DOHH2 (cell line): Measurements from ENCODE around the gene MB.

Experiments used
- H3F3A ChIP-seq: fragments of 200-600 bp; sonication (generic), shearing (Covaris generic); 2 replicates; pipeline ENCODE4 v1.6.0; 2016; ENCODE audit warnings: antibody characterized with exemption, mild to moderate bottlenecking; ENCODE audit not compliant: control insufficient read depth, insufficient read depth
- H3K27ac ChIP-seq: fragments of 200-600 bp; sonication (generic); 2 replicates; pipeline ENCODE4 v1.5.1; 2014; ENCODE audit warnings: low read depth, mild to moderate bottlenecking, low read length, moderate library complexity
- H3K27me3 ChIP-seq: fragments of 200-600 bp; sonication (generic); 2 replicates; pipeline ENCODE4 v1.6.1; 2014; ENCODE audit warnings: mild to moderate bottlenecking, low read length, mixed read lengths; ENCODE audit not compliant: control insufficient read depth
- H3K36me3 ChIP-seq: fragments of 200-600 bp; sonication (generic); 2 replicates; pipeline ENCODE4 v1.6.1; 2014; ENCODE audit warnings: mild to moderate bottlenecking, low read length, moderate library complexity, mixed read lengths; ENCODE audit not compliant: control insufficient read depth
- H3K4me1 ChIP-seq: fragments of 200-600 bp; sonication (generic); 2 replicates; pipeline ENCODE4 v1.6.1; 2014; ENCODE audit warnings: mild to moderate bottlenecking, low read length, mixed read lengths; ENCODE audit not compliant: control insufficient read depth
- H3K4me2 ChIP-seq: fragments of 200-600 bp; sonication (generic); 2 replicates; pipeline ENCODE4 v1.6.0; 2014; ENCODE audit warnings: mild to moderate bottlenecking, low read length, moderate library complexity
- H3K4me3 ChIP-seq: fragments of 200-600 bp; sonication (generic); 2 replicates; pipeline ENCODE4 v1.5.1; 2014; ENCODE audit warnings: mild to moderate bottlenecking, low read length, mixed read lengths
- H3K79me2 ChIP-seq: fragments of 200-600 bp; sonication (generic); 2 replicates; pipeline ENCODE4 v1.6.1; 2014; ENCODE audit warnings: mild to moderate bottlenecking, low read length, mixed read lengths; ENCODE audit not compliant: control insufficient read depth
- H3K9me2 ChIP-seq: fragments of 200-600 bp; sonication (generic); replicated peaks from 2 replicates; pipeline ENCODE4 v1.6.1; 2014; ENCODE audit warnings: mild to moderate bottlenecking, low read length, mixed read lengths; ENCODE audit not compliant: control insufficient read depth
- H3K9me3 ChIP-seq: fragments of 200-600 bp; sonication (generic); 2 replicates; pipeline ENCODE4 v1.6.1; 2014; ENCODE audit warnings: antibody characterized with exemption, low read length, mixed read lengths; ENCODE audit not compliant: control insufficient read depth, insufficient read depth
- H4K20me1 ChIP-seq: fragments of 200-600 bp; sonication (generic); 2 replicates; pipeline ENCODE4 v1.6.0; 2014; ENCODE audit warnings: low read depth, mild to moderate bottlenecking, antibody characterized with exemption, low read length, moderate library complexity; ENCODE audit not compliant: control insufficient read depth, insufficient read depth
- CTCF ChIP-seq: fragments of 200-600 bp; sonication (generic); IDR thresholded peaks from one replicate; pipeline ENCODE4 v1.5.1; 2014; ENCODE audit warnings: antibody characterized with exemption, mild to moderate bottlenecking, low read depth, low read length; ENCODE audit not compliant: poor library complexity, severe bottlenecking
- EZH2phosphoT487 ChIP-seq: fragments of 200-600 bp; sonication (generic); IDR thresholded peaks from 2 replicates; pipeline ENCODE4 v1.6.1; 2017; ENCODE audit warnings: borderline replicate concordance, mild to moderate bottlenecking, antibody characterized with exemption, low read length, moderate library complexity, mixed read lengths

The MB gene

GRCh38 chr22:35567351-35568141, 49.6 kb downstream of the MB start:
- no peaks in the 10 kb centered on the region for H3F3A ChIP-seq
- no peaks in the 10 kb centered on the region for H3K36me3 ChIP-seq
- no peaks in the 10 kb centered on the region for H3K79me2 ChIP-seq

GRCh38 chr22:35564975-35565867, 51.9 kb downstream of the MB start:
- Histone ChIP-seq H3F3A (no peaks in the 10 kb centered on the region), H3K36me3 (no peaks in the 10 kb centered on the region), H3K27ac (no peak overlapping the region), H3K4me3 (no peak overlapping the region), H3K79me2 (no peaks in the 10 kb centered on the region), H3K4me1 (no peaks in the 10 kb centered on the region), H4K20me1 (no peaks in the 10 kb centered on the region), H3K9me2 (no peaks in the 10 kb centered on the region), H3K4me2 (no peak overlapping the region), H3K27me3 (peaks cover 9% of the 10 kb centered on the region), H3K9me3 (no peaks in the 10 kb centered on the region)
- TF ChIP-seq CTCF (no peak), EZH2phosphoT487 (no peak)

More at GRCh38 chr22:35567351-35568141, 49.6 kb downstream of the MB start:
- Histone ChIP-seq H3K27me3 (peaks cover 4% of the 10 kb centered on the region; the same call in 1 of the 2 replicates), H3K4me2 (no peak overlapping the region), H3K9me2 (no peaks in the 10 kb centered on the region), H3K27ac (no peak overlapping the region), H3K9me3 (no peaks in the 10 kb centered on the region), H3K4me1 (no peaks in the 10 kb centered on the region), H4K20me1 (no peaks in the 10 kb centered on the region), H3K4me3 (no peak overlapping the region)
- TF ChIP-seq CTCF (no peak), EZH2phosphoT487 (no peak)

GRCh38 chr22:35563211-35563610, 53.9 kb downstream of the MB start:
- H3K4me3 ChIP-seq: no peak overlapping the region
- no peak overlapping the region for H3K27ac ChIP-seq
- H3F3A ChIP-seq: no peaks in the 10 kb centered on the region
- TF ChIP-seq CTCF (no peak), EZH2phosphoT487 (no peak)
- no peaks in the 10 kb centered on the region for H4K20me1 ChIP-seq
- no peaks in the 10 kb centered on the region for H3K36me3 ChIP-seq
- H3K9me2 ChIP-seq: no peaks in the 10 kb centered on the region
- no peaks in the 10 kb centered on the region for H3K79me2 ChIP-seq
- H3K27me3 ChIP-seq: peaks cover 20% of the 10 kb centered on the region
- H3K4me2 ChIP-seq: no peak overlapping the region
- H3K4me1 ChIP-seq: no peaks in the 10 kb centered on the region
- H3K9me3 ChIP-seq: peaks cover 3% of the 10 kb centered on the region; the same call in 1 of the 2 replicates
